Measurements from ENCODE around the gene ARHGAP10.

Gene ARHGAP10, protein sequence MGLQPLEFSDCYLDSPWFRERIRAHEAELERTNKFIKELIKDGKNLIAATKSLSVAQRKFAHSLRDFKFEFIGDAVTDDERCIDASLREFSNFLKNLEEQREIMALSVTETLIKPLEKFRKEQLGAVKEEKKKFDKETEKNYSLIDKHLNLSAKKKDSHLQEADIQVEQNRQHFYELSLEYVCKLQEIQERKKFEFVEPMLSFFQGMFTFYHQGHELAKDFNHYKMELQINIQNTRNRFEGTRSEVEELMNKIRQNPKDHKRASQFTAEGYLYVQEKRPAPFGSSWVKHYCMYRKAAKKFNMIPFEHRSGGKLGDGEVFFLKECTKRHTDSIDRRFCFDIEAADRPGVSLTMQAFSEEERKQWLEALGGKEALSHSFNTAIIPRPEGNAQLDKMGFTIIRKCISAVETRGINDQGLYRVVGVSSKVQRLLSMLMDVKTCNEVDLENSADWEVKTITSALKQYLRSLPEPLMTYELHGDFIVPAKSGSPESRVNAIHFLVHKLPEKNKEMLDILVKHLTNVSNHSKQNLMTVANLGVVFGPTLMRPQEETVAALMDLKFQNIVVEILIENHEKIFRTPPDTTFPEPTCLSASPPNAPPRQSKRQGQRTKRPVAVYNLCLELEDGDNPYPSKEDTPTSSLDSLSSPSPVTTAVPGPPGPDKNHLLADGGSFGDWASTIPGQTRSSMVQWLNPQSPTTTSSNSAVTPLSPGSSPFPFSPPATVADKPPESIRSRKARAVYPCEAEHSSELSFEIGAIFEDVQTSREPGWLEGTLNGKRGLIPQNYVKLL

DNA sequence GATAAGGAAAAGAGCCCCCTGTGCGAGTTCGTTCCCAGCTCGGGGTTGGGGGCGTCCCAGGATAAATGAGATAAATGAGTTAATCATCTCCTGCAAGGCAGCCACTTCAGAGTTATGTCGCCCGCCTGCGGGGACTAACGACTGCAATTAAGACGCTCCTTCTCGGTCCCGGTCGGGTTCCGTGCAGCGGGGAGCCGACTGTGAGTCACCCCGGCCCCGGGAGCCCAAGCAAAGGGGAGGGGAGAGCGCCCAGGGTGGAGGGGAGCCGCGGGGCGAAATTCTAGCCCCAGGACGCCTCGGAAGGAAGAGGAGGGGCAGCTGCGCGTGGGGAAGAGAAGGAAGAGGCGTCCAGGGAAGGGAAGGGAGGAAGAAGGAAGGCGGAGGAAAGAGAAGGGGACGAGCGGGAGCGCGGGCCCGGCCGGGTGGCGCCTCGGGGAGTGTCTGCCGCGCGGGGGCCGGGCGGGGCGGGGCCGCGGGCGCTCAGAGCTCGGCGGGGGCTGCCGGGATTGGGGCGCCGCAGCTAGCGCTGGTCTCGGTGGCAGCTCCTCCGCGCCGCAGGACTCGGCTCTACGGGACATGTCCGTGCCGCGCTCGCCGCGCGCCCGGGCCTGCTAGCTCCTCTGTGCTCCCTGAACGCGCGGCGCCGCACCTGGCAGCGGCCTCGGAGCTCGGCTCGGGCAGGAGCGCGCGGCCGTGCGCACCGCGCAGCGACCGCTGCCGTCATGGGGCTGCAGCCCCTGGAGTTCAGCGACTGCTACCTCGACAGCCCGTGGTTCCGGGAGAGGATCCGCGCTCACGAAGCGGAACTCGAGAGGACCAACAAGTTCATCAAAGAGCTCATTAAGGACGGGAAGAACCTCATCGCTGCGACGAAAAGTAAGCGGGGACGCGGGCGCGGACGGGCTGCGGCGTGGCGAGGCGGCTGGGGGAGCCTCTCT lies at the start of gene ARHGAP10:
TSS of gene ARHGAP10 (plus strand) at position 509 of the 938 bp plus-strand sequence. CDS start at position 723, 214 bp downstream.
- peak; percentile 61 to 67 for DNase-seq (ENCODE audit: low read depth in 2 of 2)

DNA sequence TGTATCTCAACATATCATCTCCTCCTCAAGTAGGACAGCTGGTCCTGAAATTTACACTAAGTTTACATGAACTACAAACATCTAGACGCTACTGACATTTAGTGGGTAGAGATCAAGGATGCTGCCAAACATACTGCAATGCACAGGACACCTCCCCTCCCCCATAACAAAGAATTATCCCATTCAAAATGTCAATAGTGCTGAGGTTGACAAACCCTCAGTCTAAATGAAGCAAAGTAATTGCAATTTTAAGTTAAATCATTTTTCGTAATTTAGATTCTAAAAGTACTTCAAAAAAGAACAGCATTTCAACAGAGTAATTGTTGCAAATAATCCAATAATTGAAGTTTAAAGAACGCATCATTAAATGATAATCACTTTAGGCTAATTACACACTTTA lies 49.1 kb upstream of the ARHGAP10 start:
- DNase-seq (ENCODE audit: low read depth in 2 of 2) = no peak

DNA sequence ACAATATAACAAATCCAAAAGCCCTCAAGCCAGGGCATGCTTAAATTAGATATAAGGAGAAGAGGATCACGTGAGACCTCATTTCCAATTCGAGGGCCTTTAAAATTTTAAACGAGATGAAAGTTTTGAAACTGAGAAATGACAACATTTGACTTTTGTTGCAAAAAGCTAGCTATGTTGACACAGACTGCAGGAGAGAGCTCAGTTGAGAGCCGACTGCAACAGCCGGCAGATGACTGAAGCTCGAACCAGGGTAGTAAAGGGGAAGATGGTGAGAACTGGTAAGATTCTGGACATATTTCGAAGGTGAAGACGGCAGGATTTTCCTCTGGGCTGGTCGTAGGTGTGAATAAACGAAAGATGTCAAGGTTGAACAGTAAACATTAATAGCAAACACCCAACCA lies 48.7 kb upstream of the ARHGAP10 start:
- DNase-seq (ENCODE audit: low read depth in 2 of 2) = no peak

DNA sequence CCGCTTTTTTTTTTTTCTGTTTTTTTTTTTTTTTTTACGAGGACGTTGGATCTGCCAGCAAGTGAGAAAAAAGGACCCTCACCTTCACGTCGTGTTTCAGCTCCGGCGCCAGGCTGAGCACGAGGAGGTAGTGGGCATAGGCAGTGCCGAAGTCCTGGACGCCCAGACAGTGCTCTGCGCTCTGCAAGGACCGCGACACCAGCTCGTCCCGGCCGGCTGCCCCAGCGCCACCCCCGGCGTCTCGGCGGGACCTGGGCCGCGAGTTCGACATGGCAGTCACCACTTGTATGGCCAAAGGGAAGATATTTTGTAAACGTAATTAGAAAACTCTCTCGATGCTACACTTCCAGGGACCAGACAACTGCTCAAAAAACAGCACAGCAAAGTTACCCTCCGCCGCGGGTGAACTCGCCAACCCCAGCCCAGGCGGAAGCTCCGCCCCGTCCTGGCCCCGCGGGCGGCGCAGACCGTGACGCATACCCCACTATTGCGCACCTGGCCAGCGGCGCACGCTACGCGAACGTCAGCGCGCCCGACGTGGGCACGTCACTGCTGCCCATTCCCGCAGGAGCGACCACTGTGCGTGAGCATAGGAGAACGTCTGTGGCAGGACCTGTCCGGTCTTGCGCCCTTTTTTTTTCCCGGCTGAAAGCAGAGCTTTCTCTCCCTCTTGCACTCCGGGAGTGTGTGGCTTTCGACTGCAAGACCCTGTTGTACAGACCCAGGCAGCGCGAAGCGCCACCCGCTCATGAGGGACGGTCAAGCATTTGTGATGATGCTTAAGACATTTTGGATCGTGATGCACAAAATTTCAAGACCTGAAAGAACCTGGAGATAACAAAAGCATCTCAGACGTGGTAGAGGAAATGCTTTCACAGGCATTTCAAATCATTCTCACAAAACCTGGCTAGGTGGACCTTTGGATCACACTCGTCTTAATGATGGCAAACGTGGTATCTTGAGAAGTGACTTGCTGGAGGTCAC lies 47.9 kb upstream of the ARHGAP10 start, which contains the start of gene PRMT9:
TSS of gene PRMT9 (minus strand) at position 447 of the 984 bp plus-strand sequence. CDS start at position 271, 176 bp downstream.
- DNase-seq (ENCODE audit: low read depth in 2 of 2) = peak; percentile 64

DNA sequence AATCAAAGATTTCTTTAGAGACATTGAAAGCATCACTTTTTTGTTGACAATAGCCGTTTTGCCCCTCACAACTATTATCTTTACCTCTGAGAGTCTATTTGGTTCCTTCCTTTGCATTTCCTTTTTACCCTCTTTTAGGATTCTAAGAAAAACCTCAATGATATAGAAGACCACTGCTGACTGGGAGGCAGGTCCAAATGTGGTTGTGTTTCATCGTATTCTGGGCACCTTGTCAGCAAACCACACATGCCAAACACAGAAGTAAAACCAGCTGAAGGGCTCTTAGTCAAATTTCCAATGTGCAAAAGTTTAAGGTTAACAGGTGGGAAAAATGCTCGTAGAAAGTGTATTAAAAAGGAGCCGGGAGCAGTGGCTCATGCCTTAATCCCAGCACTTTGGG lies 42.8 kb upstream of the ARHGAP10 start:
- DNase-seq (ENCODE audit: low read depth in 2 of 2) = no peak

DNA sequence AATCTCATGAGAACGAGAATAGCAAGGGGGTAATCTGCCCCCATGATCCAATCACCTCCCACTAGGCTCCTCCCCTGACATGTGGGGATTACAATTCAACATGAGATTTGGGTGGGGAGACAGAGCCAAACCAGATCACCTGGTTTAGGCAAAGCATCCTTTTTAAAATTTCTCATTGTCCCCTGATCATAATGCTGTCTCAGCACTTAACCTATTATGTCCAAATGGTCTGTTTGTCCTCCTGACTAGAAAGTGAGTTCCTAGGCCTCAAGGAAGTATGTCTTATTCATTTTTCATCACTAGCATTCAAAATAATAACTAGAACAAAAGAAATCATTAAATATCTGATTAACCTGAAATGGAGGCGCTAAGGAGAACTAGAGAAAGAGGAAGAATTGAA lies 40.1 kb upstream of the ARHGAP10 start:
- DNase-seq (ENCODE audit: low read depth in 2 of 2) = no peak

DNA sequence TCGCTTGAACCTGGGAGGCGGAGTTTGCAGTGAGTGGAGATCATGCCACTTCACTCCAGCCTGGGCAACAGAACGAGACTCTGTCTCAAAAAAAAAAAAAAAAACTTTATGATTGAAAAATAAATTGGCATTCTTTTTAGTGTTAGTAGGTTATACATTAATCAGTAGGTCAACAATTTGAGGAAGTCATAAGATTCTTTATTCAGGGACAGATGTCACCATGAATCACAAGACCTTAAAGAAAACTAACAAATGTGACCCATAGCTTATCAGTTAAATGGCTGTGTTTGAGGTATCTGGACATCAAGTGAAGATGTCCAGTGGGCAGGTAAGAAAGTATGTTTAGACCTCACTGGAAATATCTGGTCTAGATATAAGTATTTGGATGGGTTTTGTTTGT lies 38.7 kb upstream of the ARHGAP10 start:
- no peak for DNase-seq (ENCODE audit: low read depth in 2 of 2)

DNA sequence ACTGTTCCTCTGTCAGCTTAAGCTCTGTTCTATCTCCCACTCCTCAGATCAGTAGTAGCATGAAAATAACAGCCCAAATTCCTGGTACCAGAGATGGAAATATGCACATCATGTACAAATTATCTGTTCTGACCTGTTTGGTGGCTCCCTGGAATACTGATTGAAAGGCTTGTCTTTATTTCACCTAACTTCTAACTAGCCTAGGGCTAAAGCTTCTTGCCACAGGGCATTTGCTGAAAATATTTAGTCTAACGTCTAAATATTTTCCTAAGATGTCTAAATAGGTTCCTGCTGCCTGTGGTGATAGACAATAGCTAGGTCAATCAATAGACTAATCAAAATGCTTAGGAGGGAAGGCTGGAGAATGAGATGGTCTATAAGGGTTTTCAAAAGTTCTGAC lies 35.0 kb upstream of the ARHGAP10 start:
- no peak for DNase-seq (ENCODE audit: low read depth in 2 of 2)

DNA sequence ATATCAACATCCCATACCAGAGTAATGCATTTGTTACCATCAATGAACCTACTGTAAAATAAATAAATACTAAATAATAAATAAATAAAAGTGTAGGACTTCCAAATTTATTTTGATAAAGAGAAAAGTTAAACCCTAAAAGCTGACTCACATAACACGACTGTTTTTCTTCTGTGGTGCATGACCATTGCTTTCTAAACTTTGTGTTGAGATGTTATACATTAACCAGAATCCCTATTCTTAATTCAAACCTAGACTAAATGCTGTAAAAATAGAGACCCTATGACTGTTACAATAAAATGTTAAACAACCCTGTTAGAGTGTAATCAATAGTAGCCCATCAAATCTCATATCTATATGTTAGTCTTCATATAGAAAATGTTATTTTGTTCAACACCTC lies 27.0 kb upstream of the ARHGAP10 start:
- no peak for DNase-seq (ENCODE audit: low read depth in 2 of 2)

DNA sequence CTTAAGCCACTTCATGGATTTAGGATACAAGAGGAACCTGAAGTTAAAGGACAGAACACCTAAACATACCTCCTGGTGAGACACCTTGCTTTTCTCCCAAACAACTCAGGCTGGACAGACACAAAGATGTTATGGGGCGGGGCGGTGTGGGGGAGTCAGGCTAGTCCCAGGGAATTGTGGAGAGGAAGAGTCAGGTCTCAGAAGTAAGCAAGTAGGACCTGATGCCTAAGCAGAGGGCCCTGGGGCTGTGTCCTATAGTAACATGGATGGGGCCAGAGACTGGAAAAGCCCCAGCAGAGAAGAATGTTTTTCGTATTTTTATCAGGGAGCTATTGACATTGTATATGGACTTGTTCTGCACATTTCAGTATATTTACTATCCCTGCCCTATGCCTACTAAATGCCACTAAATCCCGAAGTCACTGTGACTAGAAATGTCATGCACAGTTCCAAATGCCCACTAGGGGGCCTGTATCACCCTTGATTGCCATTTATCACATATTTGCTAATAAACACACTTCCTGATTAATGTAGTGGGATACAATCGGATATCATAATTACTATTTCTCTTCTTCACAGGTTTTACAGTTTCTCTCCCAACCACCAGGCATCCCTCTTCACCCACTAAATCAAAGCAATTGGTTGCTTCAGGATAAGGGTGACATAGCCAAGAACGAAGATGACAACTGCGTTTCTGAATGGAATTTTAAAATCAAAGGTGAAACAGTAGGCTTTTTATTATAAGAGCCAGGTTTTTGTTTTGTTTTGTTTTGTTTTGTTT lies 23.8 kb upstream of the ARHGAP10 start:
- no peak for DNase-seq (ENCODE audit: low read depth in 2 of 2)

DNA sequence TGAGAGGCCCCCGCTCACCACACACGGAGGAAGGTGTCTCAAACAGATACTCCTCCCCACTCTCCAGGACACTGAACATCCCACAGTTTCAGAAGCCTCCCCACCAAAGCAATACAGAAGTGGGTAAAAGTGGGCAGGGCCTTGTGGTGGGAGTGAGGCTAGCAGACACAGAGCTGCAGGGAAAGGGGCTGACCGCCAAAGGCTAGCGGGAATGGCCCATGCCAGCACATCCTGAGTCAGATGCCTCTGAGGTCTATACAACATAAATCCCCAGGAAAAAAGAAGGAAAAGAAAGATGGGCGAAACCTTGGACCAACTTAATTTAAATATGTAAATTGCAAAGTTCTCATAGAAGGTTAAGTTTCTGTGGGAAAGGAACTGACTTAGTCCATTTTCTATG lies 21.9 kb upstream of the ARHGAP10 start:
- no peak for DNase-seq (ENCODE audit: low read depth in 2 of 2)

DNA sequence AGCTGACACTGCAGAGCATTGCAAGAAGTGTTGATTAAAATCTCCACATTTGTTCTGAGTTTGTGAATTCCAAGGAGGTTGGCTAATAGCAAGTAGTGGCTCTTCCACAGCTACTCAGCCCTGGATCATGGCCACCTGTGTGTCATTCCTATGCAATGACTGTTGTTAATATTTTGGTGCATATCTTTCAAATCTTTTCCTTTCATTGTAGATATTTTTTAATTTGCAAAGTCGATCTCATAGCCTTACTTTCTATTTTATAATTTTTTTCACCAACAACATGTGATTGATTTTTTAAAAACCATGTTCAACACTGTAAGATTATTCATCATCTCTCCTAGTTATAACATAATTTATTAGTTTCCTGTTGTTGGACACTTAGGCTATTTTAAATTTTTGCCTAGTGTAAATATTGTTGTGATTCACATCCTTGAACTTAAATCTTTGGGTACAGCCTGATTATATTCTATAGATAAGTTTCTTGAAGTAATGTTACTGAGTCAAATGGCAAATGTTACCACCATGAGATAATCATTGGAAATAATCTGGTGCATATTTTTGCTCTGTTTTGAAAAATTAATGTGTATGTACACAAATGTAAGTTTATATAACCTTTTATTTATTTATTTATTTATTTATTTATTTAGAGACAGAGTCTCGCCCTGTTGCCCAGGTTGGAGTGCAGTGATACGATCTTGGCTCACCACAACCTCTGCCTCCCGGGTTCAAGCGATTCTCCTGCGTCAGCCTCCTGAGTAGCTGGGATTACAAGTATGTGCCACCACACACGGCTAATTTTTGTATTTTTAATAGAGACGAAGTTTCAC lies 17.1 kb upstream of the ARHGAP10 start:
- peak; percentile 86 for DNase-seq (ENCODE audit: low read depth in 2 of 2)

DNA sequence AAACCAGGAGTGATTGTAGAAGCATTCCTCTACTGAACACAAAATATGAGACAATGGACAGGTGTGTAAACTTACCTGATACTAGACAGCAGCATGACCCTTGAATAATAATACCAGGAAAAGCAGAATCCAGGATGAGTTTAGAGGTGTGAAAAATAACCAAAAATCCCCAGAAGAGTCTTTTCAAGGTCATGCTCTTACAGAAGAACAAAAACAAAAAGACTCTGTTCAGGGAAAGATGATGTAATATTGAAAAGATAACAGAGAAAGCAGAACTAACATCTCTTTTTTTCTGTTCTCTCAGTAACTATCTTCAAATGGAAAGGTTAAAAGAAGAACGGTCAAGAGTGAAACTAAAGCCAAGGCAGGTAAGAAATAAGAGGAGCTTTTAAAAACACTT lies 14.0 kb upstream of the ARHGAP10 start:
- DNase-seq (ENCODE audit: low read depth in 2 of 2) = no peak

DNA sequence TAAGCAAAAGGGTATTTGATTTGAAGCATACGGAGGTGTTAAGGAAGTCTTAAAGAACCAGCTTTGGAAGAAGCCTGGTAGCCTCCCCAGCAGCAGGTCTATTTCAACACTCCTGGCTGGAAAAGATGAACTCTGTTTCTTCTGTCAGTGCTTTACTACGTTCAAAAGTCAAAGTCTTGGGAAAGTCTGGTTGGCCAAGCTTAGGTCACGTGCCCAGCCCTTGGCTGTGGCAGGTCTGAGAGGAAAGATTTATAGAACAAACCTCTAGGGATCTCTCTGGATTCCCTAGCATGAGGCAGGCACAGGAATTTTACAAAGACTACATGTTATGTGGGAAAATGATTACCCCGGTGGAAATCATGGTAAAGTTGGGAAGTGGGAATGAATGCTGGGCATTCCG lies 8.6 kb upstream of the ARHGAP10 start:
- no peak for DNase-seq (ENCODE audit: low read depth in 2 of 2)

DNA sequence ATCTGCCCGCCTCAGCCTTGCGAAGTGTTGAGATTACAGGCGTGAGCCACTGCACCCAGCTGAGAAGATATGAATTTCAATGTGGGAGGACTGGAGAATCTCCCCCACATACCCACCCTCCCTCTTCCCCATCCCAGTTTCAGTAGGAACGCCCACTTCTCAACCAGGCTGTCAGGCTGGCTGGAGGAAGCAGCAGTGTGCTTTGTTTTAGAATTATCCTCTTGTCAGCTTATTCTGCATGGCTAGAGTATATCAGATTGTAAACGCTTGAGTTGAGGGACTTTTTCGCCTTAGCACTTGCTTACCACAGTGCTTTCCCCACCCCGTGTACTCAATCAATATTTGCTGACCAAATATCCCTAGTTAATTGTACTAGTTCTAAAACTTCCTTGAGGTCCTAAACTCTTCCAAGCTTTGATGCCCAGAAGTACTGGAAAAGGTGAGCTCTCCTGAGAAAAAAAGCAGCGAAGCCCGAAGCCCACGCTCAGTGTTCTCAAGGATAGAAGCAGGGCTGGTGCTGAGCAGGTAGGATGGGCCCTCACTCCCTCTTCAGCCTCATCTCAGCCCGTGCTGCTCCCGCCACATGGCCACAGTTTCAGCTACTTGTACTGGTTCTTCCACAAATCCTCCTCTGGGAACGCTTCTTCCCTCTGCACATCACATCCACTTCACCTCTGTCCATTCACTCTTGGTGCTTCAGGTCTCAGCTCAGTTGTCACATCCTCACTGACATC lies 7.3 kb upstream of the ARHGAP10 start:
- no peak for DNase-seq (ENCODE audit: low read depth in 2 of 2)

DNA sequence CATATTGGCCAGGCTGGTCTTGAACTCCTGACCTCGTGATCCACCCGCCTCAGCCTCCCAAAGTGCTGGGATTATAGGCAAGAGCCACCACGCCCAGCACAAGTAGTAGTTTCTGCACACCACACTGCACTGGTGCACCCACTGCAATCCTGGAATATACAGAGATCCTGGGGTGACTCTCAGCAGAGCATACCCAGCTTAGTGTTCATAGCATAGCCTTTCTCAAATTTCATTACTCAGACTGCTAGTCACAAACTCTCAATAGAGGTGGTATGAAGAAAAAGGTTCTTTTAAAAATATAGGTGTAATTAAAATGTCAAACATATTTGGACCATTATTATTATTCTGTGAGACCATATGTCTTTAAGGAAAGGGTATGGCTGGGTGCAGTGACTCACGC lies 6.2 kb upstream of the ARHGAP10 start:
- no peak for DNase-seq (ENCODE audit: low read depth in 2 of 2)

DNA sequence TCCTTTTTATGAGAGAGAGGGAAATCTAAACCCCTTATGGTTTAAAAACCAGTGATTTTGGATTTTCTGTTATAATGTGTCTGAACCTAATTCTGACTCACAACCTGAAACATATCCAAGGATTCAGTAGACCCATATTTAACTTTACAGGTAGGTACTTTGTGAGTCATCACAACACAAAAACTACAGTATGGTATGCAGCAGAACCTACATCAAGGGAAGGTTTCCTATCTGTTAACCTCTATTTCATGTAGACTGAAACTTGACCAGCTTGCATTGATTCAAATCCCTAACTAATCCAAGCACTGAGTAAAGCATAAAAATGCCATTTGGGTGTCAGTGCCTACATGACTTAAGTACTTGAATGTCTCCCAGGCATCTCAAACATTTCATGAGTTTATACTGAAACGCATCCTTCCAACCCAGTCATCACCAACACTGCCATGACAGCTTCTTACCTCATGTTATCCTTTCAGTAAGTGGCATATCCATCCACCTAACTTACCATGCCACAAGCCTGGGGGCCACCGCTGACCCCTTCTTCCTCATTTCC lies 4.3 kb upstream of the ARHGAP10 start:
- no peak for DNase-seq (ENCODE audit: low read depth in 2 of 2)

DNA sequence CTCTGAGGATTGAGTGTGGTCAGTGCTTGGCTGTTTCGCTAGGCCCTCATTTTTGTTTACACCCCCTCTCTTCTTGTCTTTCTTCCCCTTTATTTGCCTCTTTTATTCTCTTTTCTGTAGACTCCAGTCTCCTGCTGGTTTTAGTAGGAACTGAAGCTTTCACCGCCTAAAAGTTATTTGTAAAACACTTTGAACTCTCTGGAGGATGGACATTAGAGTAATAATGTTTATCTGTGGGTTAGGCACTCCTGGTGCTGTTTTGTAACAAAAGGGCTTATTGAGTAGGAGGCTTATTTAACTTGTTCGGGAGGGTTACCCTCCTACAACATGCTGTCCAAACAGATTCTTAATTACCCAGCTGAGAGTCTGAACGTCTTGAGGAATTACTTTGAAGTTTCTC lies 1.6 kb upstream of the ARHGAP10 start:
- DNase-seq (ENCODE audit: low read depth in 2 of 2) = no peak

Data from fibroblast of skin of left quadriceps (primary cell).